Suprapubic skin (tissue), 4 donors: ENCODE results near the gene GLIS1. TPM values are rescaled to one million over a fixed set of nuclear protein-coding genes. Genes with fewer than 3 reads are reported as not detected.

Experiments used
- DNase-seq, 2 donors: peaks; one replicate each; pipeline ENCODE4 v3.0.0-alpha.2; 2019; ENCODE audit warnings: low spot score in 2 of 2
- H3K27ac ChIP-seq: fragments of 200-600 bp; sonication (generic); one replicate; pipeline ENCODE4 v1.5.1; 2019
- H3K27me3 ChIP-seq: fragments of 200-600 bp; sonication (generic); one replicate; pipeline ENCODE4 v1.5.1; 2019
- H3K36me3 ChIP-seq: fragments of 200-600 bp; sonication (generic); one replicate; pipeline ENCODE4 v1.5.1; 2019
- H3K4me1 ChIP-seq: fragments of 200-600 bp; sonication (generic); one replicate; pipeline ENCODE4 v1.5.1; 2019
- H3K4me3 ChIP-seq: fragments of 200-600 bp; sonication (generic); one replicate; pipeline ENCODE4 v1.5.1; 2019; ENCODE audit warnings: mild to moderate bottlenecking
- H3K9me3 ChIP-seq: fragments of 200-600 bp; sonication (generic); one replicate; pipeline ENCODE4 v1.5.1; 2019
- CTCF ChIP-seq, 2 donors: fragments of 200-600 bp in 1 of 2; fragments of 450-650 bp in 1 of 2; sonication (generic) in 1 of 2; IDR thresholded peaks; one replicate each; pipeline ENCODE4 v1.5.1; 2016 to 2019; ENCODE audit warnings: antibody characterized with exemption in 2 of 2, mild to moderate bottlenecking in 1 of 2, moderate library complexity in 1 of 2
- EP300 ChIP-seq: sonication (generic); formaldehyde crosslinking; IDR thresholded peaks from one replicate; pipeline ENCODE4 v1.6.1; 2017; ENCODE audit warnings: antibody characterized with exemption
- POLR2A ChIP-seq, 2 donors: fragments of 450-650 bp; IDR thresholded peaks; one replicate each; pipeline ENCODE4 v1.6.1; 2017; ENCODE audit warnings: antibody characterized with exemption in 2 of 2, mild to moderate bottlenecking in 2 of 2, moderate library complexity in 2 of 2
- POLR2AphosphoS5 ChIP-seq, 3 donors: sonication (generic); formaldehyde crosslinking; IDR thresholded peaks; one replicate each; pipeline ENCODE4 v1.6.1; 2017; ENCODE audit warnings: antibody characterized with exemption in 3 of 3
- WGBS: methylation state at CpG from one replicate; pipeline ENCODE4 v1.1.5; 2018; 5-methylcytosine and 5-hydroxymethylcytosine counted together
- total RNA-seq, 4 donors: library from RNA; depleted of rRNA; stranded (reverse); fragments of >200 nt; gene quantifications; one replicate each; pipeline ENCODE4 v1.1.0, GENCODE V29; 2016

GLIS1 gene
- total RNA-seq, 4 donors from 2014 or later = 0.34 to 1.5 (median 0.59) TPM

DNA sequence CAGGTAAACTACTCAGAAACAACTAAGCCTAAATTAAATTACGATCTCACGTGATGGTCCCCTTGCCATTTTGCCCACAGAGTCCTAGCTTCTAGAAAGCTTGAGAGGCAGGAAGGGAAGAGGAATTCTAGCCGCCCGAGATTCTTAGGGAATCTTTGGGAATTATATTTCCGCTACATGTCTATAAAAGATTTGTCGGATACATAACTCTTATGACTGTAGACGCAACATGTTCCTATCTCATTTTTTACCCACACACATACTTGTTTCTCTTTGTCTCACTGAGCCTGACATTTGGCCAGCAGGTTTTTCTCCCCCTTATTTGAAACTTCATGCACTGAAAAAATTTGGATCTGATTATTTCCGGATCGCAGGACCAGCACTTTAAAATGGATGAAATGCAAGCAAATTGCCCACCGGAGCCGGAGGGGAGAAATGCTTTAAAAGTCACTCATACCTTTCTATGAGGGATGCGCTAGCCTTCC, 5.5 kb downstream of the GLIS1 start:
- WGBS = 89% methylated on average over 12 of the region's 12 CpGs
- Histone ChIP-seq H3K4me3 (no peak overlapping the region), H3K27ac (no peak overlapping the region), H3K36me3 (no peaks in the 10 kb centered on the region), H3K27me3 (peaks cover 22% of the 10 kb centered on the region), H3K9me3 (no peaks in the 10 kb centered on the region), H3K4me1 (peaks cover 11% of the 10 kb centered on the region)
- DNase-seq = no peak
- TF ChIP-seq POLR2AphosphoS5 (IDR thresholded peaks at IDR 0.05) (no peak), POLR2A (IDR thresholded peaks at IDR 0.05) (no peak), CTCF (IDR thresholded peaks at IDR 0.05) (no peak), EP300 (no peak)

DNA sequence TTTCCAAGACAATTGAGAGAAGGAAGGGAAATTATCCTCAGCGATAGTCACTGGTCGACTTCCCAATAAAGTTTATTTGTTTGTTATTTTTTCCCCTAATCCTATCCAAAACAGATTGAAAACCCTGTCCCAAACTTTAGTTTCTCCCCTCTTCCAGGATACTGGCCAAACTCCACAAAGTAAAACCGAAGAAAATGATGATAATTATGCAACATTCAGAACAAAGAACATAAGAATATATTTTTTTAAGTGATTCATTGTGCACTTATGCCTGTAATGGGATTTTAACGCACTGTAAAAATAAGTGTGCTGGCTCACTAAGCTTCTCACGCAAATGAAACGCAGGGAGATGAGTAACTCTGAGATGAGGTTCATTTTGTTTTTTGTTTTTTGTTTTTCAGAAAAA, 6.0 kb downstream of the GLIS1 start:
- no peak overlapping the region for H3K27ac ChIP-seq
- 56% methylated on average over 6 of the region's 6 CpGs for WGBS
- peaks cover 16% of the 10 kb centered on the region for H3K27me3 ChIP-seq
- no peak for DNase-seq
- peaks cover 5% of the 10 kb centered on the region for H3K4me1 ChIP-seq
- TF ChIP-seq POLR2AphosphoS5 (IDR thresholded peaks at IDR 0.05) (no peak), EP300 (no peak), POLR2A (IDR thresholded peaks at IDR 0.05) (no peak), CTCF (IDR thresholded peaks at IDR 0.05) (no peak)
- H3K9me3 ChIP-seq = no peaks in the 10 kb centered on the region
- H3K36me3 ChIP-seq = no peaks in the 10 kb centered on the region
- no peak overlapping the region for H3K4me3 ChIP-seq

- Histone ChIP-seq H3K9me3 (no peaks in the 10 kb centered on the region), H3K36me3 (no peaks in the 10 kb centered on the region), H3K27me3 (peaks cover 11% of the 10 kb centered on the region), H3K27ac (no peak overlapping the region), H3K4me1 (peaks cover under 1% of the 10 kb centered on the region), H3K4me3 (no peak overlapping the region)
- no peak for DNase-seq
- TF ChIP-seq POLR2AphosphoS5 (IDR thresholded peaks at IDR 0.05) (no peak), POLR2A (IDR thresholded peaks at IDR 0.05) (no peak), CTCF (IDR thresholded peaks at IDR 0.05) (no peak), EP300 (no peak)
- 56% methylated on average over 3 of the region's 3 CpGs for WGBS
Measured at GRCh38 chr1:53732409-53732808, 6.6 kb downstream of the GLIS1 start.

DNA sequence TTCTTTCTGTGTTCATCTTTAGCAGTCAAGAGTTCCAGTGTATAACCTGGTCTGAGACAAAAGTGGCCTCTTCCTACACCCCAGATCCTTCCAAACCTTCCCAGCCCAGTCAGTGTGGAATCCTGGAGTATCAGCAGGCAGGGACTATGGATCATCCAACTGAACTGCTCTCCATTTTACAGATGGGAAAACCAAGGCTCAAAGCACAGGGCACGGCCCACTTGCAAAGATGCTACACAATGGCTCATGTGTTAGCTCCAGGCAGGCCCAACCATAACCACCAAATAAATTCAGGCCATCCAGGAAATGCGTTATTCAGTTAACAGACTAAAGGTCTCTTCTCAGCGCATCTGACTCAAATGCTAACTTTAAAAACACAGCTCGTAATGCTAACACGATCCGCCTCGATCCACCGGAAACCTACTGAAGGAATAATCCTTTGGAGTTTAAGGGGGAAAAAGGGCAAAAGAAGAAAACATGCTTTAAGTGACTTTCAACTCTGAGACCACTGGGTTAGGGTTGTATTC, 7.1 kb downstream of the GLIS1 start:
- peaks cover 11% of the 10 kb centered on the region for H3K27me3 ChIP-seq
- no peaks in the 10 kb centered on the region for H3K4me1 ChIP-seq
- DNase-seq = no peak
- H3K4me3 ChIP-seq = no peak overlapping the region
- no peaks in the 10 kb centered on the region for H3K36me3 ChIP-seq
- TF ChIP-seq EP300 (no peak), POLR2A (IDR thresholded peaks at IDR 0.05) (no peak), POLR2AphosphoS5 (IDR thresholded peaks at IDR 0.05) (no peak), CTCF (IDR thresholded peaks at IDR 0.05) (no peak)
- no peaks in the 10 kb centered on the region for H3K9me3 ChIP-seq
- no peak overlapping the region for H3K27ac ChIP-seq
- WGBS = 91% methylated on average over 8 of the region's 8 CpGs

GRCh38 chr1:53731043-53731600, 7.8 kb downstream of the GLIS1 start:
- peaks cover 7% of the 10 kb centered on the region for H3K27me3 ChIP-seq
- H3K27ac ChIP-seq = no peak overlapping the region
- no peak for DNase-seq
- no peaks in the 10 kb centered on the region for H3K36me3 ChIP-seq
- no peaks in the 10 kb centered on the region for H3K9me3 ChIP-seq
- H3K4me3 ChIP-seq = no peak overlapping the region
- TF ChIP-seq EP300 (no peak), POLR2A (IDR thresholded peaks at IDR 0.05) (no peak), POLR2AphosphoS5 (IDR thresholded peaks at IDR 0.05) (no peak), CTCF (IDR thresholded peaks at IDR 0.05) (no peak)
- no peaks in the 10 kb centered on the region for H3K4me1 ChIP-seq
- WGBS = 94% methylated on average over 6 of the region's 10 CpGs
